Panc1 (cell line): ENCODE data around the gene MTUS2. TPM values are rescaled to one million over a fixed set of nuclear protein-coding genes. Genes with fewer than 3 reads are reported as not detected.

Experiments
- ATAC-seq: fragments of 200-7000 bp; cut with Tn5 transposase; 2 replicates; pipeline ENCODE4 v1.9.1; 2020; ENCODE audit warnings: mild to moderate bottlenecking, moderate library complexity
- BruUV-seq: library from RNA; stranded (reverse); fragments of 400-500 nt; replicated peaks from 2 replicates; lab custom pipeline; 2021; lab: Mats Ljungman, UMichigan
- CTCF ChIA-PET: fragments of 300-600 bp; sonication (Branson Sonifier 250); formaldehyde crosslinking; loops from one replicate; lab custom pipeline; 2022; ENCODE audit warnings: antibody characterized with exemption; lab: Charles Lee
- POLR2A ChIA-PET: fragments of 300-600 bp; sonication (Branson Sonifier 250); formaldehyde crosslinking; loops from one replicate; lab custom pipeline; 2022; ENCODE audit warnings: antibody characterized with exemption; lab: Charles Lee
- DNase-seq: peaks from one replicate; pipeline ENCODE4 v3.0.0-alpha.2; 2010; ENCODE audit warnings: low read depth, low spot score
- H3K27ac ChIP-seq: 2 replicates; pipeline ENCODE4 v1.5.1; 2011; ENCODE audit warnings: mild to moderate bottlenecking, low read length, inconsistent platforms
- H3K27me3 ChIP-seq: fragments of 200-500 bp; sonication (Bioruptor generic); 2 replicates; pipeline ENCODE4 v1.6.0; 2014; ENCODE audit warnings: low read length, inconsistent platforms; ENCODE audit not compliant: control insufficient read depth, insufficient read depth
- H3K36me3 ChIP-seq: fragments of 200-500 bp; sonication (Bioruptor generic); 2 replicates; pipeline ENCODE4 v1.5.1; 2014; ENCODE audit warnings: inconsistent platforms, mild to moderate bottlenecking, low read length, moderate library complexity; ENCODE audit not compliant: control insufficient read depth, insufficient read depth
- H3K4me1 ChIP-seq: 2 replicates; pipeline ENCODE4 v1.5.1; 2011; ENCODE audit warnings: inconsistent platforms, mild to moderate bottlenecking, low read length, moderate library complexity; ENCODE audit not compliant: control insufficient read depth, insufficient read depth
- H3K4me3 ChIP-seq, 2 experiments: 2 replicates each; pipeline ENCODE4 v1.5.1; 2011 to 2012; ENCODE audit warnings: low read depth in 2 of 2, low read length in 2 of 2, mild to moderate bottlenecking in 2 of 2, inconsistent platforms in 1 of 2, moderate library complexity in 1 of 2
- H3K9me3 ChIP-seq: fragments of 200-500 bp; sonication (Bioruptor generic); 2 replicates; pipeline ENCODE4 v1.5.1; 2014; ENCODE audit warnings: low read depth, mild to moderate bottlenecking, inconsistent platforms, low read length, moderate library complexity; ENCODE audit not compliant: control insufficient read depth, insufficient read depth
- CTCF ChIP-seq: fragments of 450-650 bp; IDR thresholded peaks from 2 replicates; pipeline ENCODE4 v1.5.1; 2017; ENCODE audit warnings: mild to moderate bottlenecking
- POLR2AphosphoS5 ChIP-seq: IDR thresholded peaks from 2 replicates; pipeline ENCODE4 v1.6.1; 2012; ENCODE audit warnings: mild to moderate bottlenecking, low read depth, low read length, moderate library complexity
- REST ChIP-seq, 2 experiments: IDR thresholded peaks; 2 replicates each; pipeline ENCODE4 v1.6.1; 2011 to 2012; ENCODE audit warnings: low read depth in 2 of 2, control low read depth in 1 of 2, low read length in 1 of 2, mild to moderate bottlenecking in 1 of 2, moderate library complexity in 1 of 2; ENCODE audit not compliant: insufficient read depth in 1 of 2
- SIN3A ChIP-seq: IDR thresholded peaks from 2 replicates; pipeline ENCODE4 v1.6.1; 2012; ENCODE audit warnings: low read depth, mild to moderate bottlenecking, low read length, moderate library complexity, borderline replicate concordance; ENCODE audit not compliant: insufficient read depth
- TCF7L2 ChIP-seq: IDR thresholded peaks from 2 replicates; pipeline ENCODE4 v1.6.1; 2011; ENCODE audit warnings: mild to moderate bottlenecking, low read depth, low read length, inconsistent platforms
- in situ Hi-C: cut with HindIII; loops from 2 replicates; pipeline ENCODE4 v1.10.0; 2016; ENCODE audit warnings: low sequenced_read_pairs, low pct_unique_long_range_greater_than_20kb
- intact Hi-C: fragments of 100-400 bp; cut with micrococcal nuclease; formaldehyde crosslinking; loops from one replicate; pipeline ENCODE4 v1.10.0; 2022; ENCODE audit not compliant: unreplicated experiment
- total RNA-seq: library from RNA; stranded (reverse); gene quantifications from one replicate; pipeline ENCODE4 v1.2.1, GENCODE V29; 2021; ENCODE audit not compliant: unreplicated experiment

Gene MTUS2
- total RNA-seq, 1 experiment from 2014 or later = 0.05 TPM

- in situ Hi-C loops (no loop called here), intact Hi-C loops (no loop called here)
- Histone ChIP-seq H3K4me3 (no peak overlapping the region), H3K36me3 (no peaks in the 10 kb centered on the region), H3K27me3 (no peaks in the 10 kb centered on the region), H3K4me1 (no peaks in the 10 kb centered on the region), H3K9me3 (no peaks in the 10 kb centered on the region), H3K27ac (no peak overlapping the region)
- DNase-seq (no peak), ATAC-seq (no peak)
- CTCF ChIA-PET = no interaction called here
- no TSS peak for BruUV-seq
- POLR2A ChIA-PET = no interaction called here
- TF ChIP-seq POLR2AphosphoS5 (no peak), SIN3A (no peak), TCF7L2 (no peak), CTCF (no peak), REST (IDR thresholded peaks at IDR 0.05; ENCODE audit: insufficient read depth in 1 of 2, low read depth in 2 of 2, low read length in 1 of 2) (no peak)
These were observed 201.2 kb downstream of the MTUS2 start for GRCh38 chr13:29021311-29021710.

- intact Hi-C loops = no loop called here
- in situ Hi-C loops = no loop called here
- Histone ChIP-seq H3K4me3 (no peak overlapping the region), H3K9me3 (no peaks in the 10 kb centered on the region), H3K4me1 (no peaks in the 10 kb centered on the region), H3K27me3 (no peaks in the 10 kb centered on the region), H3K27ac (no peak overlapping the region), H3K36me3 (no peaks in the 10 kb centered on the region)
- ChIA-PET CTCF (no interaction called here), POLR2A (no interaction called here)
- DNase-seq (no peak), ATAC-seq (no peak)
- BruUV-seq = no TSS peak
- TF ChIP-seq REST (IDR thresholded peaks at IDR 0.05; ENCODE audit: insufficient read depth in 1 of 2, low read depth in 2 of 2, low read length in 1 of 2) = no peak
- no peak for TF ChIP-seq SIN3A
- TF ChIP-seq POLR2AphosphoS5 = no peak
- no peak for TF ChIP-seq TCF7L2
- TF ChIP-seq CTCF = no peak
These were observed 201.6 kb downstream of the MTUS2 start for GRCh38 chr13:29021717-29022116.
